AG04449 (cell line): ENCODE data around the gene PRKN.

Experiments
- CTCF ChIA-PET: fragments of 350-600 bp; formaldehyde crosslinking; extraction: SDS; loops from one replicate; lab custom pipeline; 2021; ENCODE audit warnings: antibody characterized with exemption; lab: Yijun Ruan, JAX
- POLR2A ChIA-PET: fragments of 400-600, 350-600 bp; formaldehyde crosslinking; extraction: SDS; loops from one replicate; lab custom pipeline; 2020; ENCODE audit warnings: antibody characterized with exemption, inconsistent platforms; lab: Yijun Ruan, JAX
- DNase-seq: peaks from one replicate; pipeline ENCODE4 v3.0.0-alpha.2; 2010; ENCODE audit warnings: low read depth, low spot score
- H3K4me3 ChIP-seq: 2 replicates; pipeline ENCODE4 v1.5.1; 2011; ENCODE audit warnings: low read depth, mild to moderate bottlenecking, control low read depth, low read length
- CTCF ChIP-seq: IDR thresholded peaks from one replicate; pipeline ENCODE4 v1.5.1; 2011; ENCODE audit warnings: mild to moderate bottlenecking, moderate library complexity, low read length, control low read depth, inconsistent platforms; ENCODE audit not compliant: insufficient read depth; ENCODE audit errors: missing control alignments

Gene PRKN

DNA sequence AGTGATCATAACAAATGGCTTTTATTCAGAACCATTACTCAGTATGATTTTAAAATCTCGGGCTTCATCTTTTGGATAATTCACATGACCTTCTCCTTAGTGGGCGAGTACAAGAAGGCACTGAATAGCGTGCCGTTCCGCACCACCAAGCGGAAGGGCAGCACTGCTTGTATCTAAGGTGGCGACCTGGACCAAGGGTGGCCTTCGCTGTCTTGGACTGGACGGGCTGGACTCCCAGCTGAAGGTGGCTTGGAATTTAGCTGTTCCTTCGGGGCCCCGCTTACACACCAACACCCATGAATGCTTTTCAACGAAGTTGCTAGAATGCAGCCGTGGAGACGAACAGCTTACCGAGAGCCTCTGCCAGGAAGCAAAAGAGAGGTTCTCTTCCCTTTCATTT, 1285.1 kb downstream of the PRKN start:
- TF ChIP-seq CTCF: no peak
- ChIA-PET CTCF (no interaction called here), POLR2A (no interaction called here)
- H3K4me3 ChIP-seq: no peak overlapping the region
- no peak for DNase-seq

- TF ChIP-seq CTCF: no peak
- ChIA-PET CTCF (no interaction called here), POLR2A (no interaction called here)
Observed at GRCh38 chr6:161440299-161440698, 1287.3 kb downstream of the PRKN start.

DNA sequence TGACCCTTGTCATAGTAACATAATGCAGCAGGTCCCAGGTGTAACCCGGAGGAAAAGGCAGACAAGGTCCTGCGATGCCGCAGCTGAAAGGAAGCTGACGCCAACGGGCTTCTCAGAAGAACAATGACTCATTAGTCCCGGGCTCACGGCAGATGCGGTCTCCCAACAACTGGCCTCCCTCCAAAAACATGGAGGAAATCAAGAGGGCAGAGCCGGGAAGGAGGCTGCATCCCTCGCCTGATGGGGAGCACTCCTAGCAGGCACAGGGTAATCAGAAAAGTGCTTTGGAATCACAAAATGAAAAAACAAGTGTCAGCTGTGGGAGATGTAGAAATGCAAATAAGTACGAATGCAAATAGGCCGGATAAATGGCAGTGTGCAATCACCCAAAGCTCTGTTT, 1288.5 kb downstream of the PRKN start:
- DNase-seq: peak; percentile 34
- no peak for TF ChIP-seq CTCF
- no peak overlapping the region for H3K4me3 ChIP-seq
- POLR2A ChIA-PET: no interaction called here
- CTCF ChIA-PET: interaction anchor here (1.2 kb wide), 2 partner anchors 21 to 42 kb away, joined by 3 to 8 read pairs; no protein-coding TSS in a partner anchor

More at GRCh38 chr6:161440299-161440698, 1287.3 kb downstream of the PRKN start:
- H3K4me3 ChIP-seq: no peak overlapping the region
- no peak for DNase-seq

DNA sequence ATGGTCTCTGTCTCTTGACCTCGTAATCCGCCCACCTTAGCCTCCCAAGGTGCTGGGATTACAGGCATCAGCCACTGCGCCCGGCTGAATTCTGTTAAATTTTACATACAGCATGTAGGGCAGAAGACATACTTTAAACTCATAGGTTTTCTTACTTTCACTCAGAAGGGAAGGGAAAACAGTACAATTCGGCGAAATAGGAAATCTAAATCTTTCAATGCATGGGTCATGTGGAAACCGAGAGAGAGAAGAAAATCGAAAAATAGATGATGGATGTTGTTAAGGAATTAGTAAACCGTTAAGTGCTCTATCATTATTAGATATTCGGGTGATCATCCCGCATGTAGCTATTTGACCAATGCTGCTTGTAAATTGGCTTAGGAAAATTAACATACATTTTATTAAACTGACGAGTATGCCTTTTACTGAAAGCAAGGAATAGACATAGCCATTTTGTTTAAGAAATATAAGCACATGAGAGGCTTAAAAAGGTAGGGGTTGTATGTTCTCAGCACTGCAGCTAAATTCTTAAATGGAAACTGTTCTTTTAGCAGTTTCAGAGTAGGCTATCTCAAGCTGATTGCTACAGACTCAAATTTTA, 1289.0 kb downstream of the PRKN start:
- ChIA-PET POLR2A (no interaction called here), CTCF (interaction anchor here (1.2 to 2.7 kb wide), 3 partner anchors 20 to 41 kb away, joined by 3 to 22 read pairs (median 8); no protein-coding TSS in a partner anchor)
- DNase-seq: no peak
- no peak for TF ChIP-seq CTCF
- H3K4me3 ChIP-seq: no peak overlapping the region

GRCh38 chr6:161437851-161438250, 1289.7 kb downstream of the PRKN start:
- H3K4me3 ChIP-seq: no peak overlapping the region
- TF ChIP-seq CTCF: no peak
- ChIA-PET CTCF (interaction anchor here (0.7 to 2.7 kb wide), 2 partner anchors 19 to 49 kb away, joined by 3 to 22 read pairs; no protein-coding TSS in a partner anchor), POLR2A (no interaction called here)
- no peak for DNase-seq

DNA sequence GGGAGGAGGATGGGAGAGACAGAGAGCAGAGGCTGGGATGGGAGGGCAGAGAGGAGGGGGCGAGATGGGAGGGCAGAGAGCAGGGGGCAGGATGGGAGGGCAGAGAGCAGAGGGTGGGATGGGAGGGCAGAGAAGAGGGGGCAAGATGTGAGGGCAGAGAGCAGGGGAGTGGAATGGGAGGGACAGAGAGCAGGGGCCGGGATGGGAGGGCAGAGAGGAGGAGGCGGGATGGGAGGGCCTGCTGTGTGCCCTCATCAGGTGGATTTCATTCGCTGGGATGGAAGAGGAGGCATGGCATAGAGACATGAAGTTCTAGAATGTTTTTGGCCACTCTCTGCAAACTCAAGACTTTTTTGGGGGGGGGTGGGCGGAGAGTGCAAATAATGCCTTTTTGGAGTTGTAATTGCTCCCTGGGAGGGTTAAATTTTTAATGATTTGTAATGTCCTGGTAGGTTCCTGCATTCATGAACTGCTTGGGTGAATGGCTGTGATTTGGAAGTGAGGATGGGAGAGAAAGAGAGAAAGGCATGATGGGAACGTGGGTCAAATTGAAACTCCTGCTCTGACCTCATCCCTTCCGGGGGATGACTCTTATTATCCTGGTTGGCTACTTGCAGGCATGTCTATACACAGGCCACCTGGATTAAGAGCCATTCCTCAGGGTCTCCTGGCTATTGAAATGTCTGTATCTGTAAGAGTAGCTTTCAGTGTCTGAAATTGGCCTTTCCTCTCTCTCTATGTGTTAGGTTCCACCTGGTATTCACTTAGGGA, 1291.3 kb downstream of the PRKN start:
- no peak for DNase-seq
- POLR2A ChIA-PET: no interaction called here

More for the DNA sequence above, 1291.3 kb downstream of the PRKN start:
- TF ChIP-seq CTCF: no peak
- CTCF ChIA-PET: interaction anchor here (2.7 kb wide), 1 partner anchor 18 kb away, joined by 22 read pairs; no protein-coding TSS in a partner anchor
- H3K4me3 ChIP-seq: no peak overlapping the region
